NCI-H2107 treated with DMSO at 0.1 percent for 48 hours (cell line): ENCODE data around the gene ASMTL.
"Not testable (repeated sequence)": the region's sequence is repeated elsewhere in the genome, so short reads cannot be mapped to it uniquely, and the experiment has no call there.

ENCODE experiments used
- DNase-seq: peaks from one replicate; lab custom pipeline; 2025; ENCODE audit not compliant: unreplicated experiment; lab: John Stamatoyannopoulos, UW

ASMTL gene

GRCh38 chrX:1416327-1416784 is 36.4 kb downstream of the ASMTL start:
- no peak for DNase-seq

GRCh38 chrX:1412551-1413161 is 40.1 kb downstream of the ASMTL start:
- no peak for DNase-seq

- DNase-seq: no peak
Observed at GRCh38 chrX:1411326-1411725, 41.4 kb downstream of the ASMTL start.

- no peak for DNase-seq
Observed at GRCh38 chrX:1407035-1407434, 45.7 kb downstream of the ASMTL start.

GRCh38 chrX:1405769-1406168 is 46.9 kb downstream of the ASMTL start:
- DNase-seq: not testable (repeated sequence)

- DNase-seq: not testable (repeated sequence)
Observed at GRCh38 chrX:1403867-1404266, 48.8 kb downstream of the ASMTL start.

- DNase-seq: no peak
Observed at GRCh38 chrX:1403228-1403627, 49.5 kb downstream of the ASMTL start.

- DNase-seq: no peak
Observed at GRCh38 chrX:1401611-1402430, 50.9 kb downstream of the ASMTL start.

- DNase-seq: no peak
Observed at GRCh38 chrX:1400742-1401471, 51.8 kb downstream of the ASMTL start.

- no peak for DNase-seq
Observed at GRCh38 chrX:1400049-1400448, 52.7 kb downstream of the ASMTL start.

GRCh38 chrX:1398431-1399340 is 54.0 kb downstream of the ASMTL start:
- DNase-seq: no peak

GRCh38 chrX:1397441-1398270 is 55.1 kb downstream of the ASMTL start:
- DNase-seq: no peak

GRCh38 chrX:1397001-1397400 is 55.7 kb downstream of the ASMTL start:
- no peak for DNase-seq

GRCh38 chrX:1395646-1396216 is 57.0 kb downstream of the ASMTL start:
- DNase-seq: no peak

- no peak for DNase-seq
Observed at GRCh38 chrX:1394731-1395501, 57.8 kb downstream of the ASMTL start.

- DNase-seq: no peak
Observed at GRCh38 chrX:1393871-1394615, 58.7 kb downstream of the ASMTL start.

GRCh38 chrX:1392376-1393068 is 60.2 kb downstream of the ASMTL start:
- no peak for DNase-seq
